Measurements from ENCODE around the gene SEPTIN5.

SEPTIN5 gene

GRCh38 chr22:19673660-19674059, 40.6 kb upstream of the SEPTIN5 start:
- Histone ChIP-seq H3K79me2 (ENCODE audit: insufficient read depth, low read length) (no peaks in the 10 kb centered on the region), H3K4me3 (ENCODE audit: low read length, poor library complexity, severe bottlenecking) (no peak overlapping the region), H3K9me2 (replicated peaks; ENCODE audit: low read depth, low read length) (no peaks in the 10 kb centered on the region), H3K9me3 (ENCODE audit: insufficient read depth, low read depth, low read length) (no peaks in the 10 kb centered on the region), H2AFZ (ENCODE audit: low read length) (no peak overlapping the region), H3K27me3 (ENCODE audit: insufficient read depth, low read length, poor library complexity, severe bottlenecking) (no peaks in the 10 kb centered on the region), H3K4me1 (ENCODE audit: insufficient read depth, low read length, poor library complexity, severe bottlenecking) (no peaks in the 10 kb centered on the region), H3K4me2 (ENCODE audit: low read depth, low read length, poor library complexity, severe bottlenecking) (no peak overlapping the region), H3F3A (ENCODE audit: low read depth) (no peaks in the 10 kb centered on the region), H4K20me1 (ENCODE audit: insufficient read depth, low read length, poor library complexity, severe bottlenecking) (no peaks in the 10 kb centered on the region), H3K36me3 (ENCODE audit: insufficient read depth, low read length) (no peaks in the 10 kb centered on the region), H3K9ac (ENCODE audit: low read depth, low read length, poor library complexity, severe bottlenecking) (no peak overlapping the region)
- TF ChIP-seq EZH2phosphoT487 (IDR thresholded peaks at IDR 0.05; ENCODE audit: borderline replicate concordance) (no peak), CTCF (conservative IDR thresholded peaks at IDR 0.05; ENCODE audit: low read length) (no peak)

GRCh38 chr22:19674129-19674928, 40.0 kb upstream of the SEPTIN5 start:
- TF ChIP-seq CTCF (conservative IDR thresholded peaks at IDR 0.05; ENCODE audit: low read length) (no peak), EZH2phosphoT487 (IDR thresholded peaks at IDR 0.05; ENCODE audit: borderline replicate concordance) (no peak)
- Histone ChIP-seq H3K79me2 (ENCODE audit: insufficient read depth, low read length) (no peaks in the 10 kb centered on the region), H3F3A (ENCODE audit: low read depth) (no peaks in the 10 kb centered on the region), H3K4me2 (ENCODE audit: low read depth, low read length, poor library complexity, severe bottlenecking) (no peak overlapping the region), H3K4me1 (ENCODE audit: insufficient read depth, low read length, poor library complexity, severe bottlenecking) (no peaks in the 10 kb centered on the region), H3K9me2 (replicated peaks; ENCODE audit: low read depth, low read length) (no peaks in the 10 kb centered on the region), H3K27me3 (ENCODE audit: insufficient read depth, low read length, poor library complexity, severe bottlenecking) (no peaks in the 10 kb centered on the region), H3K36me3 (ENCODE audit: insufficient read depth, low read length) (no peaks in the 10 kb centered on the region), H4K20me1 (ENCODE audit: insufficient read depth, low read length, poor library complexity, severe bottlenecking) (no peaks in the 10 kb centered on the region), H3K9ac (ENCODE audit: low read depth, low read length, poor library complexity, severe bottlenecking) (no peak overlapping the region), H2AFZ (ENCODE audit: low read length) (no peak overlapping the region), H3K9me3 (ENCODE audit: insufficient read depth, low read depth, low read length) (no peaks in the 10 kb centered on the region), H3K4me3 (ENCODE audit: low read length, poor library complexity, severe bottlenecking) (no peak overlapping the region)

- H3K4me2 ChIP-seq (ENCODE audit: low read depth, low read length, poor library complexity, severe bottlenecking): no peak overlapping the region
- H2AFZ ChIP-seq (ENCODE audit: low read length): no peak overlapping the region
- no peaks in the 10 kb centered on the region for H3K4me1 ChIP-seq (ENCODE audit: insufficient read depth, low read length, poor library complexity, severe bottlenecking)
- no peaks in the 10 kb centered on the region for H3K27me3 ChIP-seq (ENCODE audit: insufficient read depth, low read length, poor library complexity, severe bottlenecking)
- TF ChIP-seq EZH2phosphoT487 (IDR thresholded peaks at IDR 0.05; ENCODE audit: borderline replicate concordance): no peak
- TF ChIP-seq CTCF (conservative IDR thresholded peaks at IDR 0.05; ENCODE audit: low read length): no peak
- no peaks in the 10 kb centered on the region for H3K36me3 ChIP-seq (ENCODE audit: insufficient read depth, low read length)
- no peaks in the 10 kb centered on the region for H3F3A ChIP-seq (ENCODE audit: low read depth)
- H3K9me3 ChIP-seq (ENCODE audit: insufficient read depth, low read depth, low read length): no peaks in the 10 kb centered on the region
- no peaks in the 10 kb centered on the region for H3K9me2 ChIP-seq (replicated peaks; ENCODE audit: low read depth, low read length)
- no peak overlapping the region for H3K9ac ChIP-seq (ENCODE audit: low read depth, low read length, poor library complexity, severe bottlenecking)
- H3K4me3 ChIP-seq (ENCODE audit: low read length, poor library complexity, severe bottlenecking): no peak overlapping the region
- H4K20me1 ChIP-seq (ENCODE audit: insufficient read depth, low read length, poor library complexity, severe bottlenecking): no peaks in the 10 kb centered on the region
- H3K79me2 ChIP-seq (ENCODE audit: insufficient read depth, low read length): no peaks in the 10 kb centered on the region
Measured at GRCh38 chr22:19674929-19675253, 39.4 kb upstream of the SEPTIN5 start.
